Measurements from ENCODE around the gene ZDHHC11B. TPM values are rescaled to one million over a fixed set of nuclear protein-coding genes. Genes with fewer than 3 reads are reported as not detected.
A peak's percentile ranks its signal among the peaks of the same experiment; 100 is the strongest.
"Not testable (repeated sequence)": the region's sequence is repeated elsewhere in the genome, so short reads cannot be mapped to it uniquely, and the experiment has no call there.

The ZDHHC11B gene
- total RNA-seq, 1 donor from 2014 or later, result 0.60 TPM

DNA sequence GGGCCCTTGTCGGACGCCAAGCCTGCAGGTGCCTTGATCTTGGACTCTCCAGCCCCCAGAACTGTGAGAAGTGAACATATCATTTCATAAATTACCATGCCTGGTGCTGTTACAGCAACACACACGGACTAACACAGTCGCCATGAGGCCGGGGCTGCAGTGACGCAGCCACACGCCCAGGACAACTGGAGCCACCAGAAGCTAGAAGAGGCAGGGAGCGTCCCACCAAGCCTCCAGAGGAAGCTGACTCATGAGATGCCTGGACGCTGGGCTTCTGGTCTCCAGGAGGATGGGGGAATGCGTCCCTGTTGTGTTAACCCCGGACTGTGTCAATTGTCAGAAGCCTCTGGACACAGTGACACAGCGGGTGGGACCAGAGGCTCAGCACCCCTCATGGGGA lies 97.6 kb downstream of the ZDHHC11B start:
- H3K27me3 Mint-ChIP-seq (ENCODE audit: insufficient read depth, low read depth); DNase-seq (ENCODE audit: low spot score); H3K36me3 Mint-ChIP-seq; H3K27me3 ChIP-seq; H3K9ac ChIP-seq; H3K27ac ChIP-seq; H3K27ac Mint-ChIP-seq; H3K4me3 Mint-ChIP-seq; H3K79me2 ChIP-seq (ENCODE audit: low read depth); H4K20me1 ChIP-seq (ENCODE audit: low read depth); H3K4me1 ChIP-seq; H3K4me2 ChIP-seq; H3K36me3 ChIP-seq; H3K4me3 ChIP-seq; H3K9me3 ChIP-seq (ENCODE audit: low read depth); H2AFZ ChIP-seq (replicated peaks); H3K4me1 Mint-ChIP-seq; H3F3A ChIP-seq (ENCODE audit: low read depth); H3K9me3 Mint-ChIP-seq: not testable (repeated sequence)

DNA sequence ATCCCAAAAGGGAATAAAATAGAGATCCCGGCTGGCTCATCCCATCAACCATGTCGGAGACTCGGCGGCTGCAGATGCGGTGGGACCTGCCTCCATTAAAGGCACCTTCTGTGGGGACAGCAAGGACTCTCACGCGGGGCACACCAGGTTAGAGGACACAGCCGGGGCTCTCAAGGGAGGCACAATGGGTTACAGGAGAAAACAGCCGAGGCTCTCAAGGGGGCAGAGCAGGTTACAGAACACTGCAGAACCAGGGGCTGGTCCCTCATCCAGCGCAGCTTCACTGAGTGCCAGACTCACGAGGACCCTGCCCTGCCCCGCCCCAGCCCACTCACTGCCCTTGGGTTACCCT lies 98.4 kb downstream of the ZDHHC11B start:
- not testable (repeated sequence) for H3K27ac ChIP-seq; H3K9me3 ChIP-seq (ENCODE audit: low read depth); H3K36me3 Mint-ChIP-seq; H3K4me1 Mint-ChIP-seq; H3K4me3 Mint-ChIP-seq; H3K9ac ChIP-seq; H3K4me3 ChIP-seq; H4K20me1 ChIP-seq (ENCODE audit: low read depth); H3K9me3 Mint-ChIP-seq; DNase-seq (ENCODE audit: low spot score); H3K79me2 ChIP-seq (ENCODE audit: low read depth); H3K27ac Mint-ChIP-seq; H3K4me1 ChIP-seq; H3K27me3 Mint-ChIP-seq (ENCODE audit: insufficient read depth, low read depth); H3K27me3 ChIP-seq; H3K4me2 ChIP-seq; H3F3A ChIP-seq (ENCODE audit: low read depth); H2AFZ ChIP-seq (replicated peaks); H3K36me3 ChIP-seq

DNA sequence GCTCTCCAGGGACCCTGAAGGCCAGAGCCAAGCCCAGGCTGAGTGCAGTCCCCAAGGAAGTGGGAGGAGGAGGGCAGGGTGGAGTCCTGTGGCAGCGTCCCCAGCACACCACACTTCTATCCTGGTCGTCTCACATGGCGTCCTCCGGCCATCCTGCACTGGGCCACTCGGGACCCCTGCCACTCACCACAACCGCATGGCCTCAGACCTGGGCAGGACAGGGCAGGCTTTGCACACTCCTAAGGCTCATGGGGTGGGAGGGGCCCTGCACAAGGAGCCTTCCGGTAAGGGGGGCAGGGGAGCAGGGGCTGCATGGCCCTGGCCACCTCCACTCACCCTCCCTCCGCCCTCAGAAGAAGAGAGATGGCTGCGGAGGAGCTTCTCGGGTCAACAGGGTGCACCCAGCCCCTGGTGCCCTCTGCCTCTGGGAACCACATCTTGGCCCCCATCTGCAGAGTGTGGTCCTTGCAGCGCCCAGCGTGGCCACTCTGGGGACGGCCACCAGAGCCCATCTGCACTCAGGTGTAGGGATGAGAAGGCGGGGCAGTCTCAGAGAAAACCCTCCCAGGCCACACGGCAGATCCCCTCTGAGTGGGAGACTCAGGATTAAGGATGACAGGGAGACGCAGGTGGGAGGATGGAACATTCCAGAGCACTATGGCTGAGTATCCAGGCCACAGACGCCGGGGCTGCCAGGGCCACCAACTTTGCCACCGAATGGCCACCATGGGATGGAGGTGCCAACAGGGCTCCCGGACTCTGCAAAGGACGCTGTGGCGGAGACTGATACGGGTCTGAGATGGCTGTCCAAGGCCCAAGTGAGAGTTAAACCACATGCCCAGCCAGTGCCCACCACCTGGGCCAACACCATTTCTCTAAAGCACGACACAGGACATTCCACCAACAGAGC lies 99.0 kb downstream of the ZDHHC11B start:
- TF ChIP-seq EZH2 (IDR thresholded peaks at IDR 0.05), result no peak
- H2AFZ ChIP-seq (replicated peaks), result no peak overlapping the region
- H3K4me2 ChIP-seq, result no peak overlapping the region
- H4K20me1 ChIP-seq (ENCODE audit: low read depth), result no peaks in the 10 kb centered on the region
- Mint-ChIP-seq H3K27me3 (ENCODE audit: insufficient read depth, low read depth) (peaks cover 4% of the 10 kb centered on the region), H3K4me3 (no peak overlapping the region), H3K36me3 (no peaks in the 10 kb centered on the region), H3K4me1 (no peaks in the 10 kb centered on the region), H3K27ac (no peak overlapping the region), H3K9me3 (no peaks in the 10 kb centered on the region)
- no peak overlapping the region for H3K4me3 ChIP-seq
- no peak overlapping the region for H3K9ac ChIP-seq
- no peaks in the 10 kb centered on the region for H3K9me3 ChIP-seq (ENCODE audit: low read depth)
- no peak for DNase-seq (ENCODE audit: low spot score)
- no peaks in the 10 kb centered on the region for H3K36me3 ChIP-seq
- no peak overlapping the region for H3K27ac ChIP-seq
- no peaks in the 10 kb centered on the region for H3K27me3 ChIP-seq
- no peaks in the 10 kb centered on the region for H3F3A ChIP-seq (ENCODE audit: low read depth)
- H3K4me1 ChIP-seq, result no peaks in the 10 kb centered on the region
- H3K79me2 ChIP-seq (ENCODE audit: low read depth), result no peaks in the 10 kb centered on the region

DNA sequence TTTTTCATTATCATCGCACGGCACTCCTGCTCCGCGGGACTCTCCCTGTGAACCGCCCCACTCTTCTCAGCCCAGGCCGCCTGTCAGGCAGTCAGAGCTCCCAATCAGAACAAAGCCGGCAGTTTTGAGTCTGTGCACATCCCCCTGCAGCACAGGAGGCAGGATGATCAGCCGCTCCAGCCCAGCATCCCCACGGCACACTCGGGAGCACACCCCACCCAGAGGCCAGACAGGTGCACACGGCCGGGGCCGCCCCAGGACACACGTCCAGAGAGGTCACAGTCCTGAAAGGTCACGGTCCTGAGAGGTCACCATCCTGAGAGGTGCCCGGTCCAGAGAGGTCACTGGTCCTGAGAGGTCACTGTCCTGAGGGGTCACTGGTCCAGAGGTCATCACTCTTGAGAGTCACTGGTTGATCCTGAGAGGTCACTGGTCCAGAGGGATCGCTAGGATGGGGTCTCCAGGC lies 99.7 kb downstream of the ZDHHC11B start:
- no peak overlapping the region for H3K9ac ChIP-seq
- Mint-ChIP-seq H3K36me3 (no peaks in the 10 kb centered on the region), H3K4me3 (no peak overlapping the region), H3K27me3 (ENCODE audit: insufficient read depth, low read depth) (peaks cover 4% of the 10 kb centered on the region), H3K9me3 (no peaks in the 10 kb centered on the region), H3K4me1 (no peaks in the 10 kb centered on the region), H3K27ac (peak overlapping the region; percentile 25)
- H3K4me1 ChIP-seq, result no peaks in the 10 kb centered on the region
- no peaks in the 10 kb centered on the region for H3K27me3 ChIP-seq
- H4K20me1 ChIP-seq (ENCODE audit: low read depth), result no peaks in the 10 kb centered on the region
- TF ChIP-seq EZH2 (IDR thresholded peaks at IDR 0.05) (no peak), EZH2phosphoT487 (IDR thresholded peaks at IDR 0.05) (no peak)
- TF ChIP-seq, protein P1, sequence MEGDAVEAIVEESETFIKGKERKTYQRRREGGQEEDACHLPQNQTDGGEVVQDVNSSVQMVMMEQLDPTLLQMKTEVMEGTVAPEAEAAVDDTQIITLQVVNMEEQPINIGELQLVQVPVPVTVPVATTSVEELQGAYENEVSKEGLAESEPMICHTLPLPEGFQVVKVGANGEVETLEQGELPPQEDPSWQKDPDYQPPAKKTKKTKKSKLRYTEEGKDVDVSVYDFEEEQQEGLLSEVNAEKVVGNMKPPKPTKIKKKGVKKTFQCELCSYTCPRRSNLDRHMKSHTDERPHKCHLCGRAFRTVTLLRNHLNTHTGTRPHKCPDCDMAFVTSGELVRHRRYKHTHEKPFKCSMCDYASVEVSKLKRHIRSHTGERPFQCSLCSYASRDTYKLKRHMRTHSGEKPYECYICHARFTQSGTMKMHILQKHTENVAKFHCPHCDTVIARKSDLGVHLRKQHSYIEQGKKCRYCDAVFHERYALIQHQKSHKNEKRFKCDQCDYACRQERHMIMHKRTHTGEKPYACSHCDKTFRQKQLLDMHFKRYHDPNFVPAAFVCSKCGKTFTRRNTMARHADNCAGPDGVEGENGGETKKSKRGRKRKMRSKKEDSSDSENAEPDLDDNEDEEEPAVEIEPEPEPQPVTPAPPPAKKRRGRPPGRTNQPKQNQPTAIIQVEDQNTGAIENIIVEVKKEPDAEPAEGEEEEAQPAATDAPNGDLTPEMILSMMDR (IDR thresholded peaks at IDR 0.05), result no peak
- H3K36me3 ChIP-seq, result no peaks in the 10 kb centered on the region
- H3F3A ChIP-seq (ENCODE audit: low read depth), result no peaks in the 10 kb centered on the region
- no peaks in the 10 kb centered on the region for H3K9me3 ChIP-seq (ENCODE audit: low read depth)
- no peak overlapping the region for H3K4me3 ChIP-seq
- no peak overlapping the region for H2AFZ ChIP-seq (replicated peaks)
- DNase-seq (ENCODE audit: low spot score), result no peak
- H3K79me2 ChIP-seq (ENCODE audit: low read depth), result no peaks in the 10 kb centered on the region
- H3K27ac ChIP-seq, result no peak overlapping the region
- H3K4me2 ChIP-seq, result no peak overlapping the region

Data from neural progenitor cell (in vitro differentiated cells).